NCI-H1105 (cell line): ENCODE data around the gene PGS1.
"Not testable (repeated sequence)": the region's sequence is repeated elsewhere in the genome, so short reads cannot be mapped to it uniquely, and the experiment has no call there.

ENCODE experiments used
- DNase-seq: peaks from one replicate; lab custom pipeline; 2025; lab: John Stamatoyannopoulos, UW

Gene PGS1

DNA sequence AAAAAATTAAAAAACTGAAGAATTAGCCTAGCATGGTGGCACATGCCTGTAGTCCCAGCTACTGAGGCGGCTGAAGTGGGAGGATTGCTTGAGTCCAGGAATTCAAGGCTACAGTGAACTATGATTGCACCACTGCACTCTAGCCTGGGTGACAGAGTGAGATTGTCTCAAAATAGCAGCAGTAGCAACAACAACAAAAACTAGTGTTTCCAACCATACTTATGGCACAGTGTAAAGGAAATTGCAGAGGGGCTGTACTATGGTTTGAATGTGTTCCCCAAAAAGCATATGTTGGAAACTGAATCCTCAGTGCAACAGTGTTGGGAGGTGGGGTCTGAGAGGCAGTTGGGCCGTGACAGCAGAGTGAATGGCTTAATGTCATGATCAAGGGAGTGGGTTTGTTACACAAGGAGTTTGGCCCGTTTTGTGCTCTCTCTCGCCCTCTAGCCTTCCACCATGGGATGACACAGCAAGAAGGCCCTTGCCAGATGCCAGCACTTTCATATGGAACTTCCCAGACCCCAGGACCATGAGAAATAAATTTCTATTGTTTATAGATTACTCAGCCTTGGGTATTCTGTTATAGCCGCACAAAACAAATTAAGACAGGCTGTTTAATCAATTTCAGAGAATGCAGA, 70.0 kb downstream of the PGS1 start:
- no peak for DNase-seq

DNA sequence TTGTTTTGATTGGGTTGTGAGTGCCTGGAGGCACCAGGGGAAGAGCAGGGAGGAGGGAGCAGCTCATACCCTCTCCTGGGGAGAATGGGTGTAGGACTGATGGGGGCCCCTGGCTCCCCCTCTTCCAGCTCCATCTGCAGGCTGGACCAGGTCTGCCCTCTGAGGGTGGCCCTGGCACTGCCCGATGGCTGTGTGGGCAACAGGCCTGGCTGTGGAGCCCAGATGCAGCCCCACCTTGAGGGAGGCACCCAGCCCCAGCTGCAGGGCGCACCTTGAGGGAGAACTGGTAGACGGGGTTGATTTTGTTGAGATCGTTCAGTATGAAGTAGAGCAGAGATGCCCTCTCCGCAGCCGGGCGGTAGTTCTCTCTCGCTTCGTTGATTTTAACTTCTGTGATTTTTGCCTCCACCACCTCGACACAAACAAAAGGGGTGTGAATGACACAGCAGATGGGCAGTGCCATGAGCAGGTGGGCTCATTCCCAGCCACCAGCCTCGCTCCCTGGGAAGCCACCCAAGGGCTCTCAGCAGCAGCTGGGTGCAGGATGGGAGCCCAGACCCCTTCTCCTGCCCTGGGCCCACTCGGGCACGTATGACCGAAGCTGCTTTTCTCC, 71.6 kb downstream of the PGS1 start:
- no peak for DNase-seq

DNA sequence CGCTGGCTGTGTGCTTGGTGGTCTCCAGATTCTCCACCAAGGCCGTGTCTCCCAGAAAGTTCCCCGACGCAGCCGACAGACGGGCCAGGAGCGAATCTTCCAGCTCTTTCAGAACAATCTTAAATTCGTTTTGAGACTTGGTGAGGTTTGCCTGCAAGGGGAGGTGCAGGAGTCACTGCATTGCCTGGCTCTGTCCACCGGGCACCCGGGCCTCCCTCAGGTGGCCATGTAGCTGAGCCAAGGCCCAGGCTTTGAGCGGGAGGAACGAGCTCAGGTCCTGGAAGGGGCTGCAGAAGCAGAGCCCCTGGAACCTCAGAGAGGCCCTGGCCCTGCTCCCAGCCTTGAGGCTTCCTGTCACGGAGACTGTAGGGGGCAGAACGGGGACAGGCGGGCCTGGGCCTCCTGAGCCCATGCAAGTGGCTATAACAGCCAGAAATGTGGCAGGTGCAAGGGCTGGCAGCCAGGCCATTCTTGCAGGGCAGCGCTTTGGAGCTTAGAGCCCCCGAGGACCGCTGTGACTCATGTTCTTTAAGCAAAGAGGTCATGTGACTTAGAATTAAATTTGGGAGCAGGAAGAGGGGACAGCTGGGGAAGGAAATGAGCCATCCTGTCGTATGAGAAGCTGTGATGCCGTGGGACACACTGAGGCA, 72.4 kb downstream of the PGS1 start:
- DNase-seq: no peak

DNA sequence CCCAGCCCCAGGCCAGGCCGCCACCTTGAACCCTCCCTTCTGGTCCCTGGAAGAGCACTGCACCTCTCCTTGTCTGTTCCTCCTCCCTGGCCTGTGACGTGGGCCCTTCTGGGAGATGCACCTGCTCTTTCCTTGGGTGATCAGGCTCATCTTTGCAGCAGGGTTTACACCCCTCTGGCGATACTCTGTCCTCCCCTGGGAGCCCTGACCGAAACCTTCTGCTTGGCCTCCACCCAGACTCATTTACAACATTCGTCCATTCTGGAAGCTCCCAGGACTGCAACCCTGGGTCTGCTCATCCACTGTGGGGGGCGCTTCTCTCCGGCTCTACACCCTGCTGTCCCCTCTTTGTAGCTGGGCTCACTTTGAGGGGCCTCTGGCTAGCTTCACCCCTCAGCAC, 73.3 kb downstream of the PGS1 start:
- no peak for DNase-seq

DNA sequence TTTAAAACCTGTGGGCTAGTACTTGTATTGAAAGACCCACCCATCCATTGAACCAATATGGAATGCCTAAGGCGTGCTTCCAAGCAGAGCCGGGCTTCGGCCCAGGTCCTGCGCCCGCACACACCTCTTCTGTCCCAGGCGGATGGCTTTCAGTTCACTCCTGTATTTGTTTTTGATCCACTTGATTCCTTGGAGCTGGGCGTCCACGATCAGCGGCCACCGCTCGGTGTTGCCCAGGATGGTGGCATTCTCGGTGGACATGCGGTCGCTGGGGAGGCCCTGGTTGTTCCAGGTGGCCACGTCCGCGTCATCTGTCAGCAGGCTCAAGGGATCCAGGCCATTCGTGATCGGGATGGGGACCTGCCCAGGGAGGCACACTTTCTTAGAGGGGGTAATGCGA, 75.9 kb downstream of the PGS1 start:
- DNase-seq: no peak

DNA sequence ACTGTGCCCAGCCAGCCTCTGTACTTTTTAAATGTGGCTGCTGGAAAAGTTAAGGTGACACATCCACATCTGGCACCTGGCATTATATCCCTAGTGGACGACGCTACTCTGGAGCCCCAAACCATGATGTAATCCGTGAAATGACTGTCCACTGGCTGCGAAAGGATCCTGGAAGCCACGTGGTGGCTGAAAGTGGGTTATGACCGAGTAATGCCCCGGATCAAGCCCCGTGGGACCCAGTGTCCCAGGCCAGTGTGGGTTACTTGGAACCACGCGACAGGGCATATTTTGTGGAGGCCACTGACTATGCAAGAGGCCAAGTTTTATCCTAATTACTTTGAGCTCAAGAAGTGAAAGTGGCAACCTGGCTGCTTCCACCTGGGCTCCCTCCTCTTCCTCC, 79.6 kb downstream of the PGS1 start:
- no peak for DNase-seq

DNA sequence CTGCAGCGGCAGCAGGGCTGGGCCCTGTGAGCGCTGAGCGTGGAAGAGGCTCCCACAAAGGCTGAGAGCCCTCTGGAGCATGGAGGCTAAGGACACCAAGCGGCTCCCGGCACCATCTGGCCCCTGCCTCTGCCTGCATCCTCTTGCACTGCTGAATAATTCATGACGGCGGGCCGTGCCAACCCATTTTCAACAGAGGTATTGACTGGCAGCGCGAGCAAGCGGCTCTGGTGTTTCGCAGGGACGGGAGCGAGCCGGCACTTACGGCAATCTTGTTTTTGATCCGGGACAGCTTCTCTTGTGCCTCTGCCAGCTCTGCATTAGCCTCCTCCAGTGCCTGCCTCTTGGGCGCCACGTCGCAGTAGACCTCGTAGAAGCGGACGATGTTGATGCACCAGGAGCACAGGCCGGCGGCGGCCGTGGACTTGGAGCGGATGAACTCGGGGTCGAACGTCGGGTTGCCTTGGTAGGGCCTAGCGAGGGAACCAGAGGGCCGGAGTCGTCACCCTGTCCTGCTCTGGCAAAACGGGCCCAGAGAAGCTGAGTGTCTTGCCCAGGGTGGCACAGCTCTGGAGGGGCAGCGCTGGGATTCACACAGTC, 80.4 kb downstream of the PGS1 start:
- DNase-seq: no peak

DNA sequence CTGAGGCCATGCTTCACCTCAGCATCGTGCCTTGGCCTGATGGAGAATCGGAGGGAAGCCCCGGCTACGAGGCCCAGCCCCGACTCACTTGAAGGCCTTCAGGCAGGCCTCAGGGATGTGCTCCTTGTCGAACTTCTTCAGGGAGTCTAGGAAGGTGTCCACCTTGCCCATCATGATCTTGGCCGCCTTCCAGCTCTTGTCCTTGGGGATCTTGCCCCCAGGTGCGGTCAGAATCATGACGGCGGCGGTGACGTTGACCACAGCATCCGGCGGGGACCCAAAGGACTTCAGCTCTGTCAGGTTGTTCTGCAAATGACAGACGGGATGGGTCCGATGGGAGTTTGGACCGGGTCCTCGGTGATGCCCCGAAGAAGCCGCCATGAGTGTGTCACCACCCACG, 81.2 kb downstream of the PGS1 start:
- no peak for DNase-seq

DNA sequence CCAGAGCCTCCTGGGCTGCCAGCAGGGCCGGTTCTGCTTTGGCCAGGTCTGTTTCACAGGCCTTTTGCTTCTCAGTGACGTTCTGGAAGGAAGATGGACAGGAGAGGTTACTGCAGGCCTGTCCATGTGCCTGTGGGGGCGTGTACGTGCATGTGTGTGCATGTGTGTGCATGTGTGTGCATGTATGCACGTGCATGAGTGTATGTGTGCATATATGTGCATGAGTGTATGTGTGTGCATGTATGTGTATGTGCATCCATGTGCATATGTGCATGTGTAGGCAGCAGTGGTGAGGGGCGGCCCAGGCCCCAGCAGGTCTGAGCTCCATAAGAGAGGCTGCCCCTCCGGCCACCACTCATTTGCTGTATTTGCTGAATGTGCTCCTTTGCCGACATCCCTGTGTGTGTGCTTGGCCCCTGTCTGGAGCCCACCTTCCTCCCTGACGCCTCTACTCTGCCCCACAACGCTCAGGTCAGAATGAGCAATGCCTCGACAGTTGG, 81.8 kb downstream of the PGS1 start:
- no peak for DNase-seq

DNA sequence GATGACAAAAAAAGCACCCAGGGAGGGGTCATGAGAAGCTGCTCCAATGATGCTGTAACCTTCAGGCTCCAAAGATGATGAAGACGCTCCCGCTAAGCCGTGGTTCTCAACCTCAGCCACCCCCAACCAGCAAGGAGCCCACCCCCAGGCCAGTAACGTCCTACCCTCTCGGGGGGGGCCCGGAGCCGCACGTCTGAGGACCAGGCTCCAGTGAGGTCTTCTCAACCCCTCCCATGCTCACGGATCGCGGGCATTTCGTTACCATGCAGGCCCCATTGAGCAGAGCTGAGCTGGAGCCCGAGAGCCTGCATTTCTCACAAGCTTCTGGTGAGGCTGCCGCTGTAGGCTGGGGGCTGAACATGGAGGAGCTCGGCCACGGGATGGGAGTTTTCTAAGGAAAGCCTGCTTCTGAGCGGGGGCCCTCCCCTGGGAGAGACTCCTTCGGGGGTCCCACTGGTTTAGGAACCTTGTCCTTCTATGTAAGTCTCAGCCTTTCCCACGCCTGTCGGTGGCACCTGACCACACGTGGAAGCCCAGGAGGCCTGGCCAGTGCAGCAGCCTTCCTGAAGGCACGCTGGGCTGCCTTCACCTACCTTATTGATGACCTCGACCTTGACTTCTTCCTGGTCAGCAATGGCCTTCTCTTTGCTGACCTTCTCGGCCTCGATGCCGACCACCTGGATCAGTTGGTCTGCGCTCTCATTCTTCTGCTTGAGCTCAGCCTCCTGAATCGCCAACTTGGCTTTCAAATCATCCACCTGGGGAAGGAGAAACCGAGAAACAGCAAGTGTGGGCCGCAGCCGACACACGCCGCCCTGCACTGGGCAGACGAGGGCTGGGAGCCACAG, 82.7 kb downstream of the PGS1 start:
- no peak for DNase-seq

DNA sequence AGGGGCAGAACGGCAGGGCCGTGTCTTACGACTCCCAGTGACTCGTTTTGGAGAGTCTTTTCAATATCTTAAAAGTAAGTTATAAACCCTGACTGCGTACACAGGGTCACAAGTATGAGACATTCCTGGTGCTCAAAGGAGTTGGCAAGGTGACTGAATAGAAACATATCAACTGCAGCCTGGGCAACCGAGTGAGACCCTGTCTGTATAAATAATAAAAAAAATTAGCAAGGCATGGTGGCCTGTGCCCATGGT, 83.3 kb downstream of the PGS1 start:
- no peak for DNase-seq

DNA sequence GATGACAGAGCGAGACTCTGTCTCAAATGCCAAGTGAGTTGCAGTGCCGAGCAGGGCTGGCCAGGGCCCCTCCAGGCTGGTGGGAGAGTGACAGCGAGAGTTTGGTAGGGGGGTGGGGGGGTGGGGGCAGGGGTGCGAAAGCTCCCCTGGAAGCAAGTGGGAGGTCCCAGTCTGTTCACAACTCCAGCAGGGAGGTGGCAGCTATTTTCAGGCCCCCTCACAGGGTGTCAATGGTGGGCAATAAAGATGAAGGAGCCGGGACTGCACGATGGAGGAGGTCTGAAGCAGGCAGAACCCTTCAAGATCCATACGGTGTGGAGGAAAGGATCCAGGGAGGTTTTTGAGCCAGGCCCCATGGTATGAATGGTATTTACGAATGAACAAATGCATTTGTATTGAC, 83.7 kb downstream of the PGS1 start:
- DNase-seq: no peak

DNA sequence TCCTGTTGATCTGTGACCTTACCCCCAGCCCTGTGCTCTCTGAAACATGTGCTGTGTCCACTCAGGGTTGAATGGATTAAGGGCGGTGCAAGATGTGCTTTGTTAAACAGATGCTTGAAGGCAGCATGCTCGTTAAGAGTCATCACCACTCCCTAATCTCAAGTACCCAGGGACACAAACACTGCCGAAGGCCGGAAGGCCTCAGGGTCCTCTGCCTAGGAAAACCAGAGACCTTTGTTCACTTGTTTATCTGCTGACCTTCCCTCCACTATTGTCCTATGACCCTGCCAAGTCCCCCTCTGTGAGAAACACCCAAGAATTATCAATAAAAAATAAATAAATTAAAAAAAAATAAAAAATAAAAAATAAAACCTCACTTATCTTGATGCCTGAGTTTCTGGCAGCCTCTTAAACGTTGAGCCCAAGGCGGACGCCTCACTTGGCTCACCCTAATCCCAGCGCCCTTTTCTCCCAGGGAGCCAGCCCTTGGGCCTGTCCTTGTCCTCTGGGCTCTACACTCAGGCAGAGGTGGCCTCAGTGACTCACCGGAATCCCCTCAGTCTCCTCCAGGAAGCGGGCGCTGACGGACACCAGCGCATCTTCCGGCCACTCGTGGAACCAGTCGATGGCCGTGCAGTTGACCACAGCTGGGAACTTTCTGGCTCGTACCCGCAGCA, 87.8 kb downstream of the PGS1 start:
- not testable (repeated sequence) for DNase-seq

DNA sequence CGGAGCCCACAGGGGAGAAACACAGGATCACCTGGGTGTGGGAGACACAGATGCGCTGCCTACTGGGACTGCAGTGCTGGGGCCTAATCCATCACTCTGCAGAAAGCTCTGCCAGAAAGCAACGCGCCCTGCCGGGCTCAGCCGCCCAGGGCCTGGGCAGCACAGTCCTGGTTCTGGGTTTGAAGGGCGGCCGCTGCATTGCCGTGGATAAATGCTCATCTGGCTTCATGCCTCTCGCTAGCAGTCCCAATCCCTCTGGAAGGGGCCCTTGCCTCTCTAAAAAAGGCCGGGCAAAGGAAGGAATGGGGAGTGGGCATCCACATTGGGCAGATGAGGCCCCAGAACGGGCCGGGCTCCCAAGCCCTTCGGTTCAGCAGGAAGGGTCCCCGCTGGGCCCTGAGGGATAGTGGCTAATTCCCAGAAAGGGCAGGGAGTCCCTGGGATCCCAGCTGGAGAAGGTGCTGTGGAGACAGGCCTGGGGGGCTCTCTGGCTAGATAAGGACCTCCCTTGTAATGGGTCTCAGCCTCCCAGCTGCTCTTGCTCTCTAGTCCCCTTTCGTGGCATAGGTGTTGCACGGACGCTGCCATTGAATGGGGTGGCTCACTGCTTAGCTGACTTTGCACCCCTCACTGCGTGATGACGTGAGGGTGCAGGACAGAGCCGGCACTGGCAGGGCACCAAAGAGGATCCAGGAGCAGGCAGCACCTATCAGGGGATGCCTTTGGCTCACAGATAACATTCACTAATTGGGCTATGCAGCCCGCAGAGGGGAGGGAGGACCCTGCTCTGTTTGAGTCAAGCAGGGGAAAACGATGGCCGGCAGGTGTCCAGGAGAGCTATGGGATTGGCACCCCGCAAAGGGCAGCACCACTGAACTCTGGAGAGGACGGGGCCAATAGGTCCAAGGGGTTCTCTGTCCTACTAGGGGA, 88.6 kb downstream of the PGS1 start:
- DNase-seq: no peak

DNA sequence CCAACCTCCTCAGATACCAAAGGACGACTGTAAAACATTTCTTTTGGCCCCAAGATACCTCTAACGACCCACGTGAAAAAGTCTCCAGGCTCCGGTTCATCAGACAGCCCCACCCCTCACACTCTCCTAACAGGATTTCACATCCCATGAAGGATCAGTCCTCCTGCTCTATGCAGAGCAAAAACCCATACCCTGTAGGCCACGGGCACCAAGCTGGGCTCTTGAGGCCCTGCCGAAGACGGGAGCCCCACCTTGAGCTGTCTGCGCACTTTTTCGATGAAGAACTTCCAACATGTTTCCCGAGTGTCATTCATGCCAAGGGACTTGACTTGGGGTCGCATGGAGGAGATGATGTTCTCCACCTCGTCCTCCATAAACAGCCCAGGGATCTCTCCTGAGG, 89.9 kb downstream of the PGS1 start:
- no peak for DNase-seq

DNA sequence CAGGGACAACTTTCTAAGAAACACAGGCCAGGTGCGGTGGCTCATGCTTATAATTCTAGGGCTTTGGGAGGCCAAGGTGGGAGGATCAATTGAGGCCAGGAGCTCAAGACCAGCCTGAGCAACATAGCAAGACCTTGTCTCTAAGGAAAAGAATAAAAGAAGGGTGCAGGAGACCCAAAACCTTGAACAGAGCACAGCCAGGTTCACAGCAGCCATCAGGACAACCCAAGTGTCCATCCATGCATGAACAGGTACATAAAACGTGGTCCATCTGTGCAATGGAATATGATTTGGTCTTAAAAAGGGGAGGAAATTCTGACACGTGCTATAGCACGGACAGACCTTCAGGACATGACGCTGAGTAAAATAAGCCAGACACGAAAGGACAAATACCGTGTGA, 91.0 kb downstream of the PGS1 start:
- DNase-seq: no peak

DNA sequence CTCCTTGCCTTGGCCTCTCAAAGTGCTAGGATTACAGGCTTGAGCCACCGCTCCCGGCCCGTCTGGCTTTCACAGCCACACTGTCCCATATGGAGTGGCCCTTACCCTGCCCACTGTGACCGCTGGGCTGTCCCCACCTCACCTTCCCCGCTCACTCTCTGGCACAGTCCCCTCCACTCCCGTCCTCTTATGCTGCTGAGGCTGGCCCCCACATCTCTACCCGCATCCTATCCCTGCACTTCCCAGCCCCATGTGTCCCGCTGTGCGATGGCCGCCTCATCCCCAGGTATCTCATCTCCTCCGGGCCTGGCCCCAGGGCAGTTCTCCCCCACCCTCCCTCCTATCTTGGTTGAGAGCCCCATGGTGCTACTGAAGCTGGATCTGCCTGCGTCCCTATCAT, 93.2 kb downstream of the PGS1 start:
- no peak for DNase-seq

DNA sequence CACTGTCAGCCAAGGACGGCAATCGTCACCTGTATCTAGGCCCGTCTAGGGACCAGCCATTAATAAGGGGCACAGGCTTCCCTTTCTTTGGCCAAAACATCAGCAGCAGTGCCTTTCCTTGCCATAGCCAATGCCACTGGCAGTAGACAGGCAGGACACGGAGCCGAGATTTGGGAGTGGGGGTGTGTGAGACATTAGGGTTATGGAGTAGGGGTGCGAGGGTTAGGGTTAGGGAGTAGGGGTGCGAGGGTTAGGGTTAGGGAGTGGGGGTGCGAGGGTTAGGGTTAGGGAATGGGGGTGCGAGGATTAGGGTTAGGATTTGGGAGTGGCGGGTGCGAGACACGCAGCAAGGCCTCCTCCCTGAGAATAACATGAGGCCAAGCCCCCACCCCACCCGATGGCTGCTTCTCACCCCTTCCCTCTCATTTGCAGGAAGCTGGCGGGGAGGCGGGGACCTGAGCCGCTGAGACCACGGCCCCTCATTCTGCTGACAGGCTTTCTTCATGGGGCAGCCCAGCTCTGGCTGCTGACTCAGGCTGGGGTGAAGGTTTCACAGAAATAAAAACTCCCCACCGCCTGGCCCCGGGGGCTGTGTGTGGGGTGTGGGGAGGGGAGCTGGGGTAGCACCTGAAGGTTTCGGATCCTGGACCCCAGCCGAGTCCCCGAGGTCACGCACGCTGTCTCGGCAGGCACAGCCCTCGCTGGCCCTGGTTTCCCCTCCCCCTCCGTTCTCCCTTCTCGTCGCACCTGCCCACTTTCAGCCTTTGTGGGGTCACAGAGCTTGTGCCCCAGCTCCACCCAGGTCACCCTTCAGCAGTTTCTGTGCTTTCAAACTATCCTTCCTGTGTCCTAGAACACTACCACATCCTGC, 93.8 kb downstream of the PGS1 start:
- no peak for DNase-seq

DNA sequence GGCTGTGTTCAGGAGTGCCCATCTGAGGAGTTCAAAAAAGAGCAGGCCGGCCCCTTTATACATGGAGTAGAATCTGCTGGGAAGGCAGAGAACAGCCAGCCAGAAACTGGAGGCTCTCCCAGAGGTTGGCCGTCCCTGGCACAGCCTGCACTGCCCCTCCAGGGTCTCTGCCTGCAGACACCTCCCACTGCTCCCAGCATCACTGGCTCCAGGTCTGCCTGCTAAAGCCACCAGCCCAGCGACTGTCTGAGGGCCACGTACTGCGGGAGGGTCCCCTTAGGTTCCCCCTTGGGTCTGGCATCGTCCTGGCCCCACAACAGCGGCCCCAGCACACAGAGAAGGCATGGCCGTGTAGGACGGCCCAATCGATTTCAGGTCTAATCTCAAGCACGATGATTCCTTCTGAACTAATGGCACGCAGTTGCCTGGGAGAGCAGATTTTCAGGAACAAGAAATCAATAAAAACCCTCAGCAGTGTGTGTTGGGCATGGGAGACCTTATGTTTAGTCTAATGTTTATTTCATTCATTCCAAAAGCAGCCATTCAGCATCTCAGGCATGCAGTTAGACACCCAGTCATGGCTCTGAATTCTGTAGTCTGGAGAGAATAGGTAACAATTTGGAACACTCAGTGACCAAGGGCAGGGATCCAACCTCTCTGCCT, 95.6 kb downstream of the PGS1 start:
- DNase-seq: no peak
